Neutrophil (primary cell): ENCODE measurements around the gene KIAA0232.

Experiments
- H3K27ac ChIP-seq: fragments of 200-600 bp; sonication (generic); 2 replicates; pipeline ENCODE4 v1.5.1; 2016; ENCODE audit warnings: mild to moderate bottlenecking, moderate library complexity
- H3K27me3 ChIP-seq: fragments of 200-600 bp; sonication (generic); 2 replicates; pipeline ENCODE4 v1.6.0; 2016; ENCODE audit warnings: mild to moderate bottlenecking
- H3K36me3 ChIP-seq: fragments of 200-600 bp; sonication (generic); 2 replicates; pipeline ENCODE4 v1.5.1; 2017
- H3K4me1 ChIP-seq, 2 experiments: fragments of 200-600 bp in 1 of 2; sonication (generic) in 1 of 2; 1 replicate in 1 of 2; 2 replicates in 1 of 2; pipeline versions ENCODE4 v1.5.1 to v1.6.1; 2013 to 2016; ENCODE audit warnings: low read depth in 1 of 2, low read length in 1 of 2, mild to moderate bottlenecking in 1 of 2, moderate library complexity in 1 of 2; ENCODE audit not compliant: control insufficient read depth in 1 of 2, insufficient read depth in 1 of 2
- H3K4me3 ChIP-seq, 2 experiments: fragments of 200-600 bp in 1 of 2; sonication (generic) in 1 of 2; 1 replicate in 1 of 2; 2 replicates in 1 of 2; pipeline ENCODE4 v1.5.1; 2013 to 2016; ENCODE audit warnings: low read depth in 1 of 2, low read length in 1 of 2, mild to moderate bottlenecking in 1 of 2, moderate library complexity in 1 of 2
- H3K9me3 ChIP-seq: fragments of 200-600 bp; sonication (generic); 2 replicates; pipeline ENCODE4 v1.5.1; 2016
- CTCF ChIP-seq: fragments of 200-600 bp; sonication (generic); IDR thresholded peaks from 2 replicates; pipeline ENCODE4 v1.5.1; 2016; ENCODE audit warnings: antibody characterized with exemption

The KIAA0232 gene

DNA sequence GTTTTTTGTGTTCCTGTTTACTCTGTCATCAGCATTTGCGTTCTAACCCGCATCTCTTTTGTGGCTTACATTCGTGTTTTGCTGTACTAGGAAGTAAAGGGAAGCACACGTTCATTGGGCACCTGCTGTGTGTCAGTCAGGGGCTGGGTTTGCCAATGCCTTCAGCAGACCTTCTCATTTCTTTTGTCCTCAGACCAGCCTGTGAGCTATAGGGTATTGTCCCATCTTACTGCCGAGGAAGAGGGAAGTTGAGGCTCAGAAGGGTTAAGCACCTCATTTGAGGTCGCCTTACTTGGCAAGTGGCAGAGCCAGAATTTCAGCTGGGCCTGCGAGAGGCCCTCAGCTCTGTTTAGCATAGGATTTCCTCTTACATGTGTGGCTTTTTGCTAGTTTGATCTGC, 135.8 kb downstream of the KIAA0232 start:
- Histone ChIP-seq H3K9me3 (no peaks in the 10 kb centered on the region), H3K36me3 (peaks cover 3% of the 10 kb centered on the region), H3K4me3 (peak overlapping the region; percentile 61 to 66), H3K4me1 (peaks cover 70 to 78% of the 10 kb centered on the region in 2 experiments), H3K27me3 (no peaks in the 10 kb centered on the region), H3K27ac (peak overlapping the region; percentile 98)
- TF ChIP-seq CTCF, result no peak

DNA sequence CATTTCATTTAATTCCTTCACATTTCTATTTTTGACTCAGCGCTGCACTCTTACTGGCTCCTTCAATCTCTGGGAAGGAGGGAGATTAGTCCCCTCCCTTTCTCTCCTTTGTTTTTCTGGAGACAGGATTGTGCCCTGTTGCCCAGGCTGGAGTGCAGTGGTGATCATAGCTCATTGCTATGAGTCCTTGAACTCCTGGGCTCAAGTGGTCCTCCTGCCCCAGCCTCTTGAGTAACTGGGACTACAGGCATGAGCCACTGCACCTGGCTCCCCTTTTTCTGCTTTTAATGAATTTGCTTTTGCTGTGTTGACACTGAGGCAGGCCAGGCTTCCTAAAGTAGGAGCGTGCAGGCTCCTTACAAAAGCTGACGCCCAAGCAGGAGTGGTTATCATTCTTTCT, 137.6 kb downstream of the KIAA0232 start:
- Histone ChIP-seq H3K4me3 (no peak overlapping the region), H3K9me3 (no peaks in the 10 kb centered on the region), H3K36me3 (peaks cover 21% of the 10 kb centered on the region), H3K4me1 (peaks cover 71 to 79% of the 10 kb centered on the region in 2 experiments), H3K27me3 (no peaks in the 10 kb centered on the region), H3K27ac (no peak overlapping the region)
- TF ChIP-seq CTCF, result no peak

DNA sequence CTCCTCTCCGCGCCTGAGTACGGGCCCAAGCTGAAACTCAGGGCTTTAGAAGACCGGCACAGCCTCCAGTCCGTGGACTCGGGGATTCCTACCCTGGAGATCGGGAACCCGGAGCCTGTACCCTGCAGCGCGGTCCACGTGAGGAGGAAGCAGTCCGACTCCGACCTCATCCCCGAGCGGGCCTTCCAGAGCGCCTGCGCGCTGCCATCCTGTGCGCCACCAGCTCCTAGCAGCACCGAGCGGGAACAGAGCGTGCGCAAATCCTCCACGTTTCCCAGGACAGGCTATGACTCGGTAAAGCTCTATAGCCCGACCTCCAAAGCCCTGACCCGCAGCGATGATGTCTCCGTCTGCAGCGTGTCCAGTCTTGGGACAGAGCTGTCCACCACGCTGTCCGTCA, 141.0 kb downstream of the KIAA0232 start:
- Histone ChIP-seq H3K27ac (no peak overlapping the region), H3K4me3 (no peak overlapping the region), H3K36me3 (peaks cover 27% of the 10 kb centered on the region), H3K9me3 (no peaks in the 10 kb centered on the region), H3K27me3 (no peaks in the 10 kb centered on the region), H3K4me1 (peaks cover 71 to 79% of the 10 kb centered on the region in 2 experiments)
- no peak for TF ChIP-seq CTCF

- Histone ChIP-seq H3K27ac (peak overlapping the region; percentile 86), H3K4me3 (peak overlapping the region; percentile 50 to 55), H3K27me3 (no peaks in the 10 kb centered on the region), H3K36me3 (peaks cover 36% of the 10 kb centered on the region), H3K4me1 (peaks cover 71 to 79% of the 10 kb centered on the region in 2 experiments), H3K9me3 (no peaks in the 10 kb centered on the region)
- no peak for TF ChIP-seq CTCF
Observed at GRCh38 chr4:6924361-6924779, 141.8 kb downstream of the KIAA0232 start.

GRCh38 chr4:6925357-6925836, 142.9 kb downstream of the KIAA0232 start:
- peaks cover 71 to 79% of the 10 kb centered on the region in 2 experiments for H3K4me1 ChIP-seq
- peak overlapping the region; percentile 86 for H3K27ac ChIP-seq
- TF ChIP-seq CTCF, result no peak
- H3K27me3 ChIP-seq, result no peaks in the 10 kb centered on the region
- peak overlapping the region; percentile 50 to 55 for H3K4me3 ChIP-seq
- H3K9me3 ChIP-seq, result no peaks in the 10 kb centered on the region
- peaks cover 38% of the 10 kb centered on the region for H3K36me3 ChIP-seq
